Effector memory CD4-positive, alpha-beta T cell (primary cell): ENCODE data around the gene CCNL1.

Source experiments
- DNase-seq, 3 donors: peaks; one replicate each; pipeline ENCODE4 v3.0.0-alpha.2; 2020
- H3K27ac ChIP-seq: 2 replicates; pipeline ENCODE4 v1.7.0; 2013; ENCODE audit warnings: mild to moderate bottlenecking, low read length, moderate library complexity; ENCODE audit not compliant: insufficient read depth, poor library complexity, severe bottlenecking
- H3K27me3 ChIP-seq: replicated peaks from 2 replicates; pipeline ENCODE4 v1.7.0; 2013; ENCODE audit warnings: mild to moderate bottlenecking, low read length; ENCODE audit not compliant: insufficient read depth, control insufficient read depth, poor library complexity, severe bottlenecking
- H3K36me3 ChIP-seq: 2 replicates; pipeline ENCODE4 v1.7.0; 2013; ENCODE audit warnings: mild to moderate bottlenecking, low read length, moderate library complexity; ENCODE audit not compliant: control insufficient read depth, insufficient read depth
- H3K4me1 ChIP-seq: 2 replicates; pipeline ENCODE4 v1.7.0; 2013; ENCODE audit warnings: low read length, mild to moderate bottlenecking; ENCODE audit not compliant: control insufficient read depth, insufficient read depth, poor library complexity, severe bottlenecking
- H3K4me3 ChIP-seq: 2 replicates; pipeline ENCODE4 v1.7.0; 2013; ENCODE audit warnings: low read length, low read depth, mild to moderate bottlenecking; ENCODE audit not compliant: insufficient read depth, poor library complexity, severe bottlenecking
- H3K9me3 ChIP-seq: 2 replicates; pipeline ENCODE4 v1.7.0; 2013; ENCODE audit warnings: mild to moderate bottlenecking, low read length, moderate library complexity; ENCODE audit not compliant: control insufficient read depth

Gene CCNL1

GRCh38 chr3:157148196-157148889, 11.6 kb downstream of the CCNL1 start:
- Histone ChIP-seq H3K36me3 (peaks cover 97% of the 10 kb centered on the region), H3K4me1 (no peaks in the 10 kb centered on the region), H3K9me3 (no peaks in the 10 kb centered on the region), H3K4me3 (no peak overlapping the region), H3K27ac (no peak overlapping the region), H3K27me3 (no peaks in the 10 kb centered on the region)
- DNase-seq = no peak

GRCh38 chr3:157147099-157147803, 12.7 kb downstream of the CCNL1 start:
- Histone ChIP-seq H3K4me3 (no peak overlapping the region), H3K36me3 (peaks cover 90% of the 10 kb centered on the region), H3K9me3 (no peaks in the 10 kb centered on the region), H3K27me3 (no peaks in the 10 kb centered on the region), H3K4me1 (no peaks in the 10 kb centered on the region), H3K27ac (no peak overlapping the region)
- DNase-seq = no peak

- DNase-seq = no peak
- H3K36me3 ChIP-seq = peaks cover 75% of the 10 kb centered on the region
- H3K27ac ChIP-seq = no peak overlapping the region
- H3K9me3 ChIP-seq = no peaks in the 10 kb centered on the region
- no peak overlapping the region for H3K4me3 ChIP-seq
- H3K27me3 ChIP-seq = no peaks in the 10 kb centered on the region
- no peaks in the 10 kb centered on the region for H3K4me1 ChIP-seq
Observed at GRCh38 chr3:157145606-157146322, 14.2 kb downstream of the CCNL1 start.

GRCh38 chr3:157142315-157142714, 17.6 kb downstream of the CCNL1 start:
- no peaks in the 10 kb centered on the region for H3K4me1 ChIP-seq
- DNase-seq = no peak
- no peak overlapping the region for H3K27ac ChIP-seq
- no peak overlapping the region for H3K4me3 ChIP-seq
- no peaks in the 10 kb centered on the region for H3K9me3 ChIP-seq
- H3K36me3 ChIP-seq = peaks cover 42% of the 10 kb centered on the region
- no peaks in the 10 kb centered on the region for H3K27me3 ChIP-seq

- Histone ChIP-seq H3K4me1 (no peaks in the 10 kb centered on the region), H3K9me3 (no peaks in the 10 kb centered on the region), H3K36me3 (peaks cover 21% of the 10 kb centered on the region), H3K27ac (no peak overlapping the region), H3K27me3 (no peaks in the 10 kb centered on the region), H3K4me3 (no peak overlapping the region)
- no peak for DNase-seq
Observed at GRCh38 chr3:157139938-157140534, 19.9 kb downstream of the CCNL1 start.

GRCh38 chr3:157136647-157137387, 23.1 kb downstream of the CCNL1 start:
- DNase-seq = no peak
- H3K4me3 ChIP-seq = no peak overlapping the region
- H3K36me3 ChIP-seq = no peaks in the 10 kb centered on the region
- H3K27ac ChIP-seq = no peak overlapping the region
- H3K27me3 ChIP-seq = no peaks in the 10 kb centered on the region
- H3K4me1 ChIP-seq = peaks cover 5% of the 10 kb centered on the region
- no peaks in the 10 kb centered on the region for H3K9me3 ChIP-seq

GRCh38 chr3:157135671-157136396, 24.1 kb downstream of the CCNL1 start:
- peaks cover 15% of the 10 kb centered on the region for H3K4me1 ChIP-seq
- DNase-seq = no peak
- no peak overlapping the region for H3K27ac ChIP-seq
- H3K36me3 ChIP-seq = no peaks in the 10 kb centered on the region
- no peak overlapping the region for H3K4me3 ChIP-seq
- no peaks in the 10 kb centered on the region for H3K9me3 ChIP-seq
- H3K27me3 ChIP-seq = no peaks in the 10 kb centered on the region

GRCh38 chr3:157134620-157135191, 25.2 kb downstream of the CCNL1 start:
- Histone ChIP-seq H3K4me3 (no peak overlapping the region), H3K27ac (no peak overlapping the region), H3K27me3 (no peaks in the 10 kb centered on the region), H3K36me3 (no peaks in the 10 kb centered on the region), H3K9me3 (no peaks in the 10 kb centered on the region), H3K4me1 (peaks cover 26% of the 10 kb centered on the region)
- DNase-seq = no peak
